ENCODE data around the gene KIRREL3. TPM values are rescaled to one million over a fixed set of nuclear protein-coding genes. Genes with fewer than 3 reads are reported as not detected.

KIRREL3 gene
- total and polyA plus RNA-seq, 9 of the 15 experiments (the other 6 are each of a cell fraction or from before 2014, with no cell fraction given): 0.04 to 0.10 TPM; not detected in 7

GRCh38 chr11:126999366-126999765, 1.2 kb downstream of the KIRREL3 start:
- CTCF ChIA-PET (ENCODE audit: low intra/inter-chr PET ratio): no interaction called here
- ATAC-seq (no peak), DNase-seq (ENCODE audit: extremely low read depth in 1 of 4, low spot score in 3 of 4) (no peak), FAIRE-seq (no peak)
- Histone ChIP-seq H3K4me3 (no peak overlapping the region), H3K36me3 (ENCODE audit: control insufficient read depth, insufficient read depth, low read length) (no peaks in the 10 kb centered on the region), H4K20me1 (replicated peaks; ENCODE audit: control insufficient read depth, insufficient read depth, low read length) (no peaks in the 10 kb centered on the region), H3K9me1 (ENCODE audit: control insufficient read depth, insufficient read depth, low read length) (no peaks in the 10 kb centered on the region), H3K27me3 (ENCODE audit: control insufficient read depth in 2 of 2, insufficient read depth in 2 of 2, low read length in 2 of 2) (peaks cover 15 to 24% of the 10 kb centered on the region in 2 experiments; a peak in 3 of 5 replicates), H3K4me1 (replicated peaks in 1 of 2; ENCODE audit: control insufficient read depth in 2 of 2, insufficient read depth in 2 of 2, low read length in 2 of 2) (peaks cover 0 to 4% of the 10 kb centered on the region in 2 experiments; a peak in 1 of 5 replicates), H2AFZ (ENCODE audit: low read depth, low read length) (no peak overlapping the region), H3K9me3 (replicated peaks; ENCODE audit: control insufficient read depth, insufficient read depth, low read depth, low read length) (no peaks in the 10 kb centered on the region), H3K27ac (ENCODE audit: extremely low read depth, low read depth, low read length) (no peak overlapping the region), H3K4me2 (ENCODE audit: insufficient read depth, low read length) (no peak overlapping the region), H3K9ac (ENCODE audit: insufficient read depth in 1 of 2, low read depth in 2 of 2, low read length in 2 of 2) (no peak overlapping the region), H3K79me2 (ENCODE audit: control insufficient read depth, insufficient read depth, low read length) (no peaks in the 10 kb centered on the region)
- POLR2A ChIA-PET: no interaction called here
- in situ Hi-C loops (cut with MboI): loop anchor here (25.0 kb wide), 2 partner anchors 287 to 687 kb away; partner anchors contain the start of gene DCPS
- intact Hi-C loops (cut with micrococcal nuclease): no loop called here
- WGBS (ENCODE audit: insufficient coverage, low coverage, missing lambda C conversion rate): 2% methylated on average over 4 of the region's 5 CpGs
- BruUV-seq (replicated peaks): no TSS peak
- TF ChIP-seq HNRNPH1 (optimal IDR thresholded peaks at IDR 0.05; ENCODE audit: low read depth, low read length): no peak
- TF ChIP-seq, protein P1, sequence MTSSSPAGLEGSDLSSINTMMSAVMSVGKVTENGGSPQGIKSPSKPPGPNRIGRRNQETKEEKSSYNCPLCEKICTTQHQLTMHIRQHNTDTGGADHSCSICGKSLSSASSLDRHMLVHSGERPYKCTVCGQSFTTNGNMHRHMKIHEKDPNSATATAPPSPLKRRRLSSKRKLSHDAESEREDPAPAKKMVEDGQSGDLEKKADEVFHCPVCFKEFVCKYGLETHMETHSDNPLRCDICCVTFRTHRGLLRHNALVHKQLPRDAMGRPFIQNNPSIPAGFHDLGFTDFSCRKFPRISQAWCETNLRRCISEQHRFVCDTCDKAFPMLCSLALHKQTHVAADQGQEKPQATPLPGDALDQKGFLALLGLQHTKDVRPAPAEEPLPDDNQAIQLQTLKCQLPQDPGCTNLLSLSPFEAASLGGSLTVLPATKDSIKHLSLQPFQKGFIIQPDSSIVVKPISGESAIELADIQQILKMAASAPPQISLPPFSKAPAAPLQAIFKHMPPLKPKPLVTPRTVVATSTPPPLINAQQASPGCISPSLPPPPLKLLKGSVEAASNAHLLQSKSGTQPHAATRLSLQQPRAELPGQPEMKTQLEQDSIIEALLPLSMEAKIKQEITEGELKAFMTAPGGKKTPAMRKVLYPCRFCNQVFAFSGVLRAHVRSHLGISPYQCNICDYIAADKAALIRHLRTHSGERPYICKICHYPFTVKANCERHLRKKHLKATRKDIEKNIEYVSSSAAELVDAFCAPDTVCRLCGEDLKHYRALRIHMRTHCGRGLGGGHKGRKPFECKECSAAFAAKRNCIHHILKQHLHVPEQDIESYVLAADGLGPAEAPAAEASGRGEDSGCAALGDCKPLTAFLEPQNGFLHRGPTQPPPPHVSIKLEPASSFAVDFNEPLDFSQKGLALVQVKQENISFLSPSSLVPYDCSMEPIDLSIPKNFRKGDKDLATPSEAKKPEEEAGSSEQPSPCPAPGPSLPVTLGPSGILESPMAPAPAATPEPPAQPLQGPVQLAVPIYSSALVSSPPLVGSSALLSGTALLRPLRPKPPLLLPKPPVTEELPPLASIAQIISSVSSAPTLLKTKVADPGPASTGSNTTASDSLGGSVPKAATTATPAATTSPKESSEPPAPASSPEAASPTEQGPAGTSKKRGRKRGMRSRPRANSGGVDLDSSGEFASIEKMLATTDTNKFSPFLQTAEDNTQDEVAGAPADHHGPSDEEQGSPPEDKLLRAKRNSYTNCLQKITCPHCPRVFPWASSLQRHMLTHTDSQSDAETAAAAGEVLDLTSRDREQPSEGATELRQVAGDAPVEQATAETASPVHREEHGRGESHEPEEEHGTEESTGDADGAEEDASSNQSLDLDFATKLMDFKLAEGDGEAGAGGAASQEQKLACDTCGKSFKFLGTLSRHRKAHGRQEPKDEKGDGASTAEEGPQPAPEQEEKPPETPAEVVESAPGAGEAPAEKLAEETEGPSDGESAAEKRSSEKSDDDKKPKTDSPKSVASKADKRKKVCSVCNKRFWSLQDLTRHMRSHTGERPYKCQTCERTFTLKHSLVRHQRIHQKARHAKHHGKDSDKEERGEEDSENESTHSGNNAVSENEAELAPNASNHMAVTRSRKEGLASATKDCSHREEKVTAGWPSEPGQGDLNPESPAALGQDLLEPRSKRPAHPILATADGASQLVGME (CRISPR knock-in tag; IDR thresholded peaks at IDR 0.05): no peak
- TF ChIP-seq, protein P2, sequence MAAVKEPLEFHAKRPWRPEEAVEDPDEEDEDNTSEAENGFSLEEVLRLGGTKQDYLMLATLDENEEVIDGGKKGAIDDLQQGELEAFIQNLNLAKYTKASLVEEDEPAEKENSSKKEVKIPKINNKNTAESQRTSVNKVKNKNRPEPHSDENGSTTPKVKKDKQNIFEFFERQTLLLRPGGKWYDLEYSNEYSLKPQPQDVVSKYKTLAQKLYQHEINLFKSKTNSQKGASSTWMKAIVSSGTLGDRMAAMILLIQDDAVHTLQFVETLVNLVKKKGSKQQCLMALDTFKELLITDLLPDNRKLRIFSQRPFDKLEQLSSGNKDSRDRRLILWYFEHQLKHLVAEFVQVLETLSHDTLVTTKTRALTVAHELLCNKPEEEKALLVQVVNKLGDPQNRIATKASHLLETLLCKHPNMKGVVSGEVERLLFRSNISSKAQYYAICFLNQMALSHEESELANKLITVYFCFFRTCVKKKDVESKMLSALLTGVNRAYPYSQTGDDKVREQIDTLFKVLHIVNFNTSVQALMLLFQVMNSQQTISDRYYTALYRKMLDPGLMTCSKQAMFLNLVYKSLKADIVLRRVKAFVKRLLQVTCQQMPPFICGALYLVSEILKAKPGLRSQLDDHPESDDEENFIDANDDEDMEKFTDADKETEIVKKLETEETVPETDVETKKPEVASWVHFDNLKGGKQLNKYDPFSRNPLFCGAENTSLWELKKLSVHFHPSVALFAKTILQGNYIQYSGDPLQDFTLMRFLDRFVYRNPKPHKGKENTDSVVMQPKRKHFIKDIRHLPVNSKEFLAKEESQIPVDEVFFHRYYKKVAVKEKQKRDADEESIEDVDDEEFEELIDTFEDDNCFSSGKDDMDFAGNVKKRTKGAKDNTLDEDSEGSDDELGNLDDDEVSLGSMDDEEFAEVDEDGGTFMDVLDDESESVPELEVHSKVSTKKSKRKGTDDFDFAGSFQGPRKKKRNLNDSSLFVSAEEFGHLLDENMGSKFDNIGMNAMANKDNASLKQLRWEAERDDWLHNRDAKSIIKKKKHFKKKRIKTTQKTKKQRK (IDR thresholded peaks at IDR 0.05; ENCODE audit: borderline replicate concordance, low read depth, low read length): no peak
- no peak for TF ChIP-seq MEIS2 (IDR thresholded peaks at IDR 0.05; ENCODE audit: partially characterized antibody)
- TF ChIP-seq TEAD2 (tag; IDR thresholded peaks at IDR 0.05): no peak
- TF ChIP-seq, protein P3, sequence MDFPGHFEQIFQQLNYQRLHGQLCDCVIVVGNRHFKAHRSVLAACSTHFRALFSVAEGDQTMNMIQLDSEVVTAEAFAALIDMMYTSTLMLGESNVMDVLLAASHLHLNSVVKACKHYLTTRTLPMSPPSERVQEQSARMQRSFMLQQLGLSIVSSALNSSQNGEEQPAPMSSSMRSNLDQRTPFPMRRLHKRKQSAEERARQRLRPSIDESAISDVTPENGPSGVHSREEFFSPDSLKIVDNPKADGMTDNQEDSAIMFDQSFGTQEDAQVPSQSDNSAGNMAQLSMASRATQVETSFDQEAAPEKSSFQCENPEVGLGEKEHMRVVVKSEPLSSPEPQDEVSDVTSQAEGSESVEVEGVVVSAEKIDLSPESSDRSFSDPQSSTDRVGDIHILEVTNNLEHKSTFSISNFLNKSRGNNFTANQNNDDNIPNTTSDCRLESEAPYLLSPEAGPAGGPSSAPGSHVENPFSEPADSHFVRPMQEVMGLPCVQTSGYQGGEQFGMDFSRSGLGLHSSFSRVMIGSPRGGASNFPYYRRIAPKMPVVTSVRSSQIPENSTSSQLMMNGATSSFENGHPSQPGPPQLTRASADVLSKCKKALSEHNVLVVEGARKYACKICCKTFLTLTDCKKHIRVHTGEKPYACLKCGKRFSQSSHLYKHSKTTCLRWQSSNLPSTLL (IDR thresholded peaks at IDR 0.05): no peak
- no peak for TF ChIP-seq TOE1 (IDR thresholded peaks at IDR 0.05; ENCODE audit: borderline replicate concordance)
- TF ChIP-seq TOE1 (CRISPR knock-in tag; IDR thresholded peaks at IDR 0.05; ENCODE audit: borderline replicate concordance, low read depth): no peak
- no peak for TF ChIP-seq ZNF76 (CRISPR knock-in tag; IDR thresholded peaks at IDR 0.05; ENCODE audit: borderline replicate concordance)
- TF ChIP-seq NCOA4 (IDR thresholded peaks at IDR 0.05; ENCODE audit: partially characterized antibody): no peak

Measured in K562 (cell line).